ENCODE measurements around the gene MRPL53. TPM values are rescaled to one million over a fixed set of nuclear protein-coding genes. Genes with fewer than 3 reads are reported as not detected.

MRPL53 gene
- total and polyA plus RNA-seq, 2 of the 13 experiments (the other 11 are each of a cell fraction or from before 2014, with no cell fraction given), result 34.3 to 51.9 TPM

GRCh38 chr2:74502147-74502719 is 29.8 kb upstream of the MRPL53 start (continued):
- TF ChIP-seq ZNF784 (CRISPR knock-in tag; IDR thresholded peaks at IDR 0.05; ENCODE audit: borderline replicate concordance) (no peak), ZNF589 (CRISPR knock-in tag; conservative IDR thresholded peaks at IDR 0.05) (peak; percentile 80), ZNF782 (CRISPR knock-in tag; IDR thresholded peaks at IDR 0.05; ENCODE audit: borderline replicate concordance) (no peak), SMARCC2 (IDR thresholded peaks at IDR 0.05) (no peak; the same call in 1 of the 2 replicates), ZMAT3 (CRISPR knock-in tag; conservative IDR thresholded peaks at IDR 0.05) (0 out of 2 replicates have a peak, but pooled peaks have one; percentile 63), MED8 (CRISPR knock-in tag; IDR thresholded peaks at IDR 0.05; ENCODE audit: insufficient replicate concordance) (no peak), CHD4 (IDR thresholded peaks at IDR 0.05; ENCODE audit: borderline replicate concordance, low read length) (peak; percentile 32; the same call in 1 of the 2 replicates), POLR2AphosphoS5 (IDR thresholded peaks at IDR 0.05; ENCODE audit: low read depth, low read length) (peak; percentile 86), SOX13 (IDR thresholded peaks at IDR 0.05) (no peak), SOX13 (CRISPR knock-in tag; conservative IDR thresholded peaks at IDR 0.05 in 1 of 2, IDR thresholded peaks at IDR 0.05 in 1 of 2) (peak in 1 of 2 experiments; percentile 75; a peak in 2 of 4 replicates), EZH2 (conservative IDR thresholded peaks at IDR 0.05; ENCODE audit: low read depth, low read length) (no peak), MTF2 (CRISPR knock-in tag; IDR thresholded peaks at IDR 0.05; ENCODE audit: borderline replicate concordance) (no peak), PLRG1 (conservative IDR thresholded peaks at IDR 0.05) (no peak), FOXA1 (IDR thresholded peaks at IDR 0.05) (no peak), FOXA1 (CRISPR knock-in tag; IDR thresholded peaks at IDR 0.05) (peak; percentile 30; the same call in 1 of the 2 replicates), CENPX (CRISPR knock-in tag; IDR thresholded peaks at IDR 0.05) (no peak), ZNF616 (CRISPR knock-in tag; IDR thresholded peaks at IDR 0.05; ENCODE audit: low read depth) (no peak), ZNF674 (CRISPR knock-in tag; IDR thresholded peaks at IDR 0.05; ENCODE audit: low read depth) (no peak), AGO1 (IDR thresholded peaks at IDR 0.05; ENCODE audit: low read depth, low read length, poor library complexity, severe bottlenecking) (peak; percentile 3), ZBTB33 (CRISPR knock-in tag; IDR thresholded peaks at IDR 0.05) (peak; percentile 34; the same call in 1 of the 2 replicates), GATAD1 (CRISPR knock-in tag; IDR thresholded peaks at IDR 0.05) (peak; percentile 77), TEAD2 (CRISPR knock-in tag; IDR thresholded peaks at IDR 0.05) (no peak), DMTF1 (CRISPR knock-in tag; IDR thresholded peaks at IDR 0.05) (no peak), ZBTB46 (CRISPR knock-in tag; IDR thresholded peaks at IDR 0.05; ENCODE audit: borderline replicate concordance) (peak; percentile 68; the same call in 1 of the 2 replicates), ZBTB21 (CRISPR knock-in tag; IDR thresholded peaks at IDR 0.05) (no peak)

Data from HepG2 (cell line).